GM21423 (cell line): ENCODE results near the gene TASL.
"Not testable (repeated sequence)": the region's sequence is repeated elsewhere in the genome, so short reads cannot be mapped to it uniquely, and the experiment has no call there.

Experiments
- ATAC-seq: cut with Tn5 transposase; IDR thresholded peaks from one replicate; pipeline ENCODE4 v1.9.1; 2021; ENCODE audit warnings: mild to moderate bottlenecking, moderate library complexity; ENCODE audit not compliant: unreplicated experiment

The TASL gene

DNA sequence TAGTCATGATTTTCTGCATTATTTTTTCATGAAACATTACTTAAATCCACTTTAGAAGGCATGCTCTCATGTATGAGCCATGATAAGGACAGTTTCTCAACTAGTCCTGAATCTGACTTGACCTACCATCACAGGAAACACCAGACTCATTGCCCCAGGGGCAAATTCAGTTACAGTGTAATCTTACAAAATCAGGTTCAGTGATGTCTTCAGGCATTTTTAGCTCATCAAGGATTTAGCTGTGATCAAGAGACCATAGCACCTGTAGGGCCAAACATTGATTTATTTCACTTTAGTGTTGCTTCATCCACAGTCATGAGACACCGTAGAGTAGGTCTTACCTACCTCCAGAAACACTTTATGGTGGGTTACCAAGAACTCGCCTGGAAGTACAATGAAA, 3.1 kb upstream of the TASL start:
- ATAC-seq: no peak

DNA sequence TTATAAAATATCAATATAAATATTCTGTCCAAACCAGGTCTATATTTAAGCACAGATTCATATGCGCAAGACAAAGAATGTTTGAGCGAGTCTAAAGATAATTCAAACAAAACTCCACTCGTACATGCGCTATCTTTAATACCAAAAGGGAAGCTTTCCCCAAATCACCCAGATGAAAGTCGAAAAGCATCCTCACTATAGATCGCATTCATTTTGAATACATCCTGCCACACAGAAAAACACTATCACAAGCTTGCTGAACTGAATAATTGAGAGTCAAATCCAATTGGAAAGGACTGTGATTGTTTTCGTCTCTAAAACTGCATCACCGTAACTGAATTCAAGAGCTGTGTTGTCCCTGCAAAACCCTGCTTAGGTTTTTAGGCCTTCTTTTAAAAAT, 685 bp downstream of the TASL start:
- no peak for ATAC-seq

DNA sequence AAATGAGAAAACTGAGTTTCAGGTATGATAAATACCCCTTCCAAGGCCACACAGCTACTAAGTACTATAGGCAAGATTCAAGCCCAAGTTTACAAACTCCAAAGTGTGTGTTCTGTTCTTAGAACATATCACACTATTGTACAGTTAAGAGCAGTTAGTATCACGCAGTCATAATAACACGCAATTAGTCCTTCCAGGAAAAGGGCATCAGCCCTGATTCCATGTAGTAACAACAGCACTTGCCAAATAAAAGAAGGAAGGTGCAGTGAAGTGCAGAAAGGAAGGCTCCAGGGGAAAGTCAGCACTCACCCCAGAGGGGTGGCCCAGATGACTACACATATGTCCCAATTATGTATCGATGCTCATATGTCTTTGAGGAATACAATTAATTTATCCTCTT, 4.4 kb downstream of the TASL start:
- ATAC-seq: no peak

DNA sequence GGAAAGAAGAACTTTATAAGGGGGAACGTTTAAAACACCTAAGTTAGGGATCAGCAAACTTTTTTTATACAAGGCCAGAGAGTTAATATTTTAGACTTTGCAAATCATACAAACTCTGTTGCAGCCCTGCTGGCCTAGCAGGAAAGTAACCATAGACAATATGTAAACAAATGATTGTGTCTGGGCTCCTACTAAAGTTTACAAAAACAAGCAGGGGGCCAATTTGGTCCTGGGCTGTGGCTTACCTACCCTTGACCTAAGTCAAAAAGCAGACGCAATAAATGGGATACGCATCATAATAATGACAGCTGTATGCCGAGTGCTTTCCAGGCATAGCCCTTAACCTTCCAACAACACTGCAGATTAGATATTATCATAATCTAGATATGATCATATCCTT, 4.9 kb downstream of the TASL start:
- no peak for ATAC-seq

DNA sequence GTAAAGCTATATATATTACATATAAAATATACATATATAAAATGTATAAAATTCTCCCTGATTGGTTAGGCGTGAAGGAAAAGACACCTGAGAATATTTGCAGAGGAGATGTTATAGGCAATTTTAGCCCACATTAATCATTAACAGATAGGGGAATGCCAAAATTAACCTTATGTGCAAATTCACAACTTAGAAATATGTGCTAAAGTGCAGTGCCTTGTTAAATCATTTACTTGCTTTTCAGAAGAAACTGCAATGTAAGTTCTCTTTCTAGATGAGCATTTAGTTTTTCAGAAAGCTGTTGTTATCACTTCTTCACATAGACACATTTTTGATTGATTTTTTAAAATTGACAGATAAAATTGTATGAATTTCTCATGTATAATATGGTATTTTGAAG, 5.6 kb downstream of the TASL start:
- peak; percentile 42 for ATAC-seq

DNA sequence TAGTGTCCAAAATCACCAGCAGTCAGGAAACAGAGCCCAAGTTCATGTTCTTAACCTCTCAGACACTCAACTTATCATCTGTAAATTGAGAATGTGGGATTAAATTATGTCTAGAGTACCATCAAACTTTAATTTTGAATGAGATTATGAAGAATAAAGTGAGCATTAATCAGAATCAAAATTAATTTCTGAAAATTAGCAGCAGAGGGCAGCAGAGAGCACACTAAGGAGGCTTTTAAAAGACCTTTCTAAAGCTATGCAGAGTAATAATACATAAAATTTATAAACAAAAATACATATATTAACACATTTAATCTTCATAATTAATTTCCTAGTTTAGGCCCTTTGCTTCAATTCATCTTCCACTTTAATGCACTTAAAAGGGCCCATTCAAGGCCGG, 7.1 kb downstream of the TASL start:
- no peak for ATAC-seq

DNA sequence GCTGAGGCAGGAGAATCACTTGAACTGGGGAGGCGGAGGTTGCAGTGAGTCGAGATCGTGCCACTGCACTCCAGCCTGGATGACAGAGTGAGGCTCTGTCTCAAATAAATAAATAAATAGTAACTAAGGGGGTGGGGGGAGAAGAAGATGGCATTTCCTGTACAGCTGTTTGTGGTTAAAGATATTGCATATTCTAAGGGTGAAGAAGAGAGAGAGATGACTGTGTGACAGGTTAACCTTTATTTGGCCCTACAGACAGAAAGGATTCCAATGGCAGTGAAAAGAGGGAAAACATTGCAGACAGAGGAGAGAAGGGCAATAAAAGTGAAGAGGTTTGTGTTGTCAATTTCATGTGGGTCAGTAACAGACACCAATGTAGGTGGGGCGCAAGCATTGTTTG, 9.4 kb downstream of the TASL start:
- ATAC-seq: peak; percentile 70

DNA sequence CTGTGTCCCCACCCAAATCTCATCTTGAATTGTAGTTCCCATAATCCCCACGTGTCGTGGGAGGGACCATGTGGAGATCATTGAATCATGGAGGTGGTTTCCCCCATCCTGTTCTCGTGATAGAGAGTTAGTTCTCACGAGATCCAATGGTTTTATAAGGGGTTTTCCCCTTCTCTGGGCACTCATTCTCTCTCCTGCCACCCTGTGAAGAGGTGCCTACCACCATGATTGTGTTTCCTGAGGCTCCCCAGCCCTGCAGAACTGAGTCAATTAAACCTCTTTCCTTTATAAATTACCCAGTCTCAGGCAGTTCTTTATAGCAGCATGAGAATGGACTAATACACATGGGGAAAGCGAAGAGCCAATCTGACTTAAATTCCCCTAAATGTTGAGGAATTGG, 14.5 kb downstream of the TASL start:
- not testable (repeated sequence) for ATAC-seq

DNA sequence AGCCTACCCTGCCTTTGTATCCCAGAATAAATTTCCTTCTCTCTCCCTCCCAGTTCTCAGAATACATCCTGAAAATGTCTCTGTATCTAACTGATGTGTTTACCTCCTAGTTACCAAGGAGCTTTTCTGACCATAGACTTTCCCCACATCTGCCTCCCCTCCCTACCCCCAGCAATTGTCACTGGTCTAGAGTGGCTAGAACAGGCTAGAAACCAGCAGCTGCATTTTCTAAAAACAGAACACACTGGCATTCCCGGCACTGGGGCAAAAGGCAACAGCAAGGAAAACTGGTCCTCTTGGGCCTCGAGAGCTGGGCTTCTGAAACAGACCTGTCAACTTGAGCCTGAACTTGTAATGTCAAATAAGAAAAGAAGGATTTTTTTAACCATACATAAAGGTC, 16.4 kb downstream of the TASL start:
- no peak for ATAC-seq

DNA sequence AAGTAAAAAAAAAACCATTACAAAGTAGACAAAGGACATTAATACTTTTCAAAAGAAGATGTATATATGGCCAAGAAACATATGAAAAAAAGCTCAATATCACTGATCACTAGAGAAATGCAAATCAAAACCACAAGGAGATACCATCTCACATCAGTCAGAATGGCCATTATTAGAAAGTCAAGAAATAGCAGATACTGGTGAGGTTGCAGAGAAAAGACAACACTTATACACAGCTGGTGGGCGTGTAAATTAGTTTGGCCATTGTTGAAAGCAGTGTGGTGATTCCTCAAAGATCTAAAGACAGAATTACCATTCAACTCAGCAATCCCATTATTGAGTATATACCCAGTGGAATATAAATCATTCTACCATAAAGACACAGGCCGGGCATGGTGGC, 39.3 kb downstream of the TASL start:
- no peak for ATAC-seq

DNA sequence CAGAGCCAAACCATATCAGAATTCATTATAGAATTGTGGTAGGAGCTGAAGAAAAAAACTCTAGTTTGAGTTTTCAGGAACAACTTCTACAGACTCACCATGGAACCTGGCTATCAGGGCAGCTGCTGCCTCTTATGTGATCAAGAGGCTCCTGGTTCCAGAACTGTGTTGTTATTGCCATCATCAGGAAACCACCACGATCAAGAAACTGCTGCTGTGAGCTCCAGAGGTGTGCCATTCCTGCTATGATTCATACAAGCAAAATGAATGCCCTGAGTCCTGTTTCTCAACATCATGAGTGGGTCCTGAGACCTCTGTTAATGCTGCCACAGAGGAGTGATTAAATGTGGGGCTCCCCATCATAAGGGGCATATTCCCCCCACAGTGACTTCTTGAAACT, 43.7 kb downstream of the TASL start:
- ATAC-seq: no peak

DNA sequence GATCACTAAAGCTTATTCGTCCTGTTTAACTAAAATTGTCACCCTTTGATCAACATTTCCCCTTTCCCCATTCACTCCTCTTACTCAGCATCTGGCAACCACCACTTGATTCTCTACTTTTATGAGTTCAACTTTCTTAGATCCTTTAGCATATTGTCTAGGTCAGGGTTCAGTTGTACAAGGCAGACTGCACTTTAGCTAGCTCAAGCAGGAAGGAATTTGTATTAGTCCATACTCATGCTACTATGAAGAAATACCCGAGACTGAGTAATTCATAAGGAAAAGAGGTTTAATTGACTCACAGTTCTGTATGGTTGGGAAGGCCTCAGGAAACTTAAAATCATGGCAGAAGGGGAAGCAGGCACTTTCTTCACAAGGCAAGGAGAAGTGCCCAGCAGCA, 44.3 kb downstream of the TASL start:
- ATAC-seq: no peak

DNA sequence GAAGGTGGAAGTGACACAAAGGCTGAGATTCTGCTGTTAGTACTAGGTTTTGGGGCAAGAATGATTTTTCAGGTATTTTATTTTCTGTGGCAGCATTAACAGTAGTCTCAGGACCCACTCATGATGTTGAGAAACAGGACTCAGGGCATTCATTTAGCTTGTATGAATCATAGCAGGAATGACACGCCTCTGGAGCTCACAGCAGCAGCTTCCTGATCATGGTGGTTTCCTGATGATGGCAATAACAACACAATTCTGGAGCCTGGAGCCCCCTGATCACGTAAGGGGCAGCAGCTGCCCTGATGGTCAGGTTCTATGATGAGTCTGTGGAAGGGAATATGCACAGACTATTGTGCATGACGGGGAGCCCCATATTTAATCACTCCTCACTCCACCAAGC, 47.0 kb downstream of the TASL start:
- ATAC-seq: no peak

DNA sequence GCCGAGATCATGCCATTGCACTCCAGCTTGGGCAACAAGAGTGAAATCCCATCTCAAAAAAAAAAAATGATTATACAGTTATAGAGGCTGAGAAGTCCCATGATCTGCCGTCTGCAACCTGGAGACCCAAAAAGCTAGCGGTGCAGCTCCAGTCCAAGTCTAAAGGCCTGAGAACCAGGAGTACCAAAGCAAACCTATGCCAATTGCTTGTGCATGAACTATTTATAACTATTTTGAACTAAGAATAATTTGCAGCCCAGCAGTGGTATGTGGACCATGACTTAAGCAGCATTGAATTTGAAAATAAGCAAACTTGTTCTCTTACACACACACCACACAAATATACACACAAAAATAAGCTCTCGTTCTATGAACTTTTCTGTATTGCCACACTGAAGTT, 51.8 kb downstream of the TASL start:
- no peak for ATAC-seq

DNA sequence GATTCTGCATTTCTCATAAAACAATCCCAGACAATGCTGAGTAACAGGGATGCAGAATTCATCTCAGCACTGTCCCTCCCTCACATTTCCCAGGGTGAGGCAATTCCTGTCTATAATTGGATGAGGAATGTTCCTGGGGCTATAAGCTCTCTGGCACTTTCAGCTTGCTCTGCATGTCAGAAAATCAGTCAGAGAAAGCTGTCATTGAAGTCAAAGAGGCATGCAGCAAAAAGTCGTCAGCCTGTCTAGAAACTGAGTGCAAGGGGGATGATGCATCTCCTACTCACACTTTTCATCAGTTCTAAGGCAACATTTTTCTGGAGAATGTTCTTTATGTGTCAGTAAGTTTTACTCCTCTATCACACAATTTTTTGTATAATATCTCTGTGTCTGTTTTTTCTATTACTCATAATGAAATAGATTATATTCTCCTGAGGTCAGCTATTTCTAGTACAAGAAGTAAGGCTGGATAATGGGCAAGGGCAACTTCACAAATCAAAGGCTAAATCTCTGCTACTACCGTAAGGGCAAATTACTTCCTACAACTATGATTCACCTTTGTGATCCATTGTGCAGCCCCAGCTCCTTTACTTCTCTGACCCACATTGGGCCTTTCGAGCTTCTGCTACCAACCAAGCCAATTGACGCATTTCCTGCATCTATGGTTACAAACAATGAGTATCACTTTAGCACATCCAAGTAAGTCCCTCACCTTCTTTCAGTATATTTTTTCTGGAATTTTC, 56.0 kb downstream of the TASL start:
- ATAC-seq: no peak

DNA sequence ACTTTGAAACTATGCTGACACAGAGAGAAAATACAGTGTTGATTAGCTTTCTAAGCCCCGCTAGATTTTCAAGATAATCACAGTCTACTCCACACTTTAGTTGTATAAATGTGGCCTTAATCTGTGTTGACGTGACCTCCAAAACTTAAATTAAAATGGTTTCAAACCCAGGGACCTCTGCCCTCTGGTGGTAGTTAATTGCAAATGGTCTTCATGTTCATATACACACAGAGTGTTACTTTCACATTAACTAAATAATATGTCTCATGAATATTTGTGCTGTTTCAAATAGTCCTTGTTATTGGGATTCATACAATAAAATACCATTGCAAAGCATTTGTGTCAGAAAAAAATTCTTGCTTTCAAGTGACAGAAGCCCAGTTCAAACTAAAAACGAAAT, 64.3 kb downstream of the TASL start:
- ATAC-seq: no peak
